Superior temporal gyrus (tissue), 1 donor: ENCODE data around the gene OR1C1.
"Not testable (repeated sequence)": the region's sequence is repeated elsewhere in the genome, so short reads cannot be mapped to it uniquely, and the experiment has no call there.

ENCODE experiments used
- DNase-seq: peaks from one replicate; pipeline ENCODE4 v3.0.0-alpha.2; 2016; ENCODE audit errors: extremely low spot score

Gene OR1C1, protein sequence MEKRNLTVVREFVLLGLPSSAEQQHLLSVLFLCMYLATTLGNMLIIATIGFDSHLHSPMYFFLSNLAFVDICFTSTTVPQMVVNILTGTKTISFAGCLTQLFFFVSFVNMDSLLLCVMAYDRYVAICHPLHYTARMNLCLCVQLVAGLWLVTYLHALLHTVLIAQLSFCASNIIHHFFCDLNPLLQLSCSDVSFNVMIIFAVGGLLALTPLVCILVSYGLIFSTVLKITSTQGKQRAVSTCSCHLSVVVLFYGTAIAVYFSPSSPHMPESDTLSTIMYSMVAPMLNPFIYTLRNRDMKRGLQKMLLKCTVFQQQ

DNA sequence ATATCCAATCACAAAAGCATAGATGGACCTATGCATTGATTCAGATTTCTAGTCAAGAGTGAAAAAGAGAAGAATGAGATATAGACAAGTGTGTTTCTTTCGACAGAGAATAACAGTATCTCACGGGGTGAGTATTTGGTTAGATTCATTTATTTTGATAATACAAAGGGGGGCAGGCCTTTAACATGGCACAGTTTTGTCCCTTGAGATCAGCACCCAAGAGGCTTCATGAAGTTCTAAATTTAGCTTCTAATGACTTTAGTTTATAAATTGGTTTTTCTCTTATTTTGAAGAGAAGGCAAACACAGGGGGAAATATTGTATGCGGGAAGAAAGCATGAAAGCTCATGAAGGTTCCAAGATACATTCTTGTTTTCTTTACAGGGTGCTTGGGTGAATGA is at the start of gene OR1C1:
Gene OR1C1, minus strand, starts transcription at position 101 of the 400 bp plus-strand sequence. CDS start 2,150 bp downstream, outside the sequence.
- no peak for DNase-seq

DNA sequence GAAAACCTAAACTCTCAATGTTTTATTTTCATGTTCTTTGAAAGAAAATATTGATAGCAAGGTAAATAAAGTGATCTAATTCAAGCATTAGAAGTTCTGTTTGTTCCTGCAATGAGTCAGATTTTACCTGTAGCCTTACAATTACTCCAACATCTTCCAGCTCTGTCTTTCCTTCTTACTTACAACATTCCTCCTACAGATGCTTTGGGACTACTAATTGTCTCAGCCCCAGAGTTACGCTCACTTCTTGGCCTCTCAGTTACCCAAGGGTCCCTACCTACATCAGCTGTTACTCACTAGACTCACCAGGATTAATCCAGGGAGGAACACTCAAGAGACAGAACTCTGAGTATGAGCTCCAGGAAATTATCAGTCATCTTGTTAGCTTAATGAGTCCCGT is 37.2 kb upstream of the OR1C1 start:
- no peak for DNase-seq

DNA sequence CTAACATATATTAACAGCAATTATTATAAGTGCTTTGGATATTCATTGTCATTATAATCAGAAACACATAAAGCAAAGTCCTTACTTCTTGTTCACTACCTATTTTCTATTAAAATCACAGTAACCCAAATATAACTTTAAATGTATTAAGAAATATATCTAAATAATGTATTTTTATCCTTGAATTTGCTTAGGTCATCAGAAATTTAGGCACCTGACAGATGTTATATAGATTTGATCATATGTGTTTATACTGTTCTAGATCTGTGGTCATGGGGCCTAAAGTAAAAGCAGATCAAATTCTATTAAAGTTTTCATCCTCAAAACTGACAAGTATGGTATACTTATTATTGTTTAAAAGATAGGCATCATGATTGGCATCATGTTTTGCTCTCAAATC is 9.2 kb upstream of the OR1C1 start:
- no peak for DNase-seq

DNA sequence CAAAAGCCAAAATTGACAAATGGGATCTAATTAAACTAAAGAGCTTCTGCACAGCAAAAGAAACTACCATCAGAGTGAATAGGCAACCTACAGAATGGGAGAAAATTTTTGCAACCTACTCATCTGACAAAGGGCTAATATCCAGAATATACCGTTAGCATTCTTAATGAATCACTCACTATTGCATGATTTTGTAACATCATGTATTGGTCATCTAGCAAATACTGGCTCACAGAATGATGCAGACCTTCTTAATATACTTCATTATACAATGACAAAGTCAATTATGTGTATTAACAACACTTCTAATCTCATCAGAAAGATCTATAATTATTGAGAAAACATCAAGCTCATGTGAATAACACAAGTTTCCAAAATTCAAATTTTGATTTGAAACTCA is 6.0 kb downstream of the OR1C1 start:
- not testable (repeated sequence) for DNase-seq

DNA sequence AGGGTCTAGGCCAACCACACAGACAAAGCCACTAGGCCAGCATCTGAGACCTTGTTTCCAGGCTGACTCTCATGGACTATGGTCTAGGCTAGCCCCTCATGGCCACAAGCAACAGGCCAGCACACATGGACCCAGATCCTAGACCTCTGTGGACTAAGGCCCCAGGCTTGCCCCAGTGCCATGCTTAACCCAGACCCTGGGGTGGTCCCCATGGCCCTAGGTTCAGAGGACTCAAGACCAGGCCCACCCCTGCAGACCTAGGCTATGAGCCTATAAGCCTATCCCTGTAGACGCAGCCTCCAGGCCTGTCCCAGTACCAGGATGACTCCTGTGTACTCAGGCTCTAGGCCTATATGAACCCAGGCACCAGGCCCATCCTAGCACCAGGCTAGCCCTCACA is 10.5 kb downstream of the OR1C1 start:
- DNase-seq, result no peak

DNA sequence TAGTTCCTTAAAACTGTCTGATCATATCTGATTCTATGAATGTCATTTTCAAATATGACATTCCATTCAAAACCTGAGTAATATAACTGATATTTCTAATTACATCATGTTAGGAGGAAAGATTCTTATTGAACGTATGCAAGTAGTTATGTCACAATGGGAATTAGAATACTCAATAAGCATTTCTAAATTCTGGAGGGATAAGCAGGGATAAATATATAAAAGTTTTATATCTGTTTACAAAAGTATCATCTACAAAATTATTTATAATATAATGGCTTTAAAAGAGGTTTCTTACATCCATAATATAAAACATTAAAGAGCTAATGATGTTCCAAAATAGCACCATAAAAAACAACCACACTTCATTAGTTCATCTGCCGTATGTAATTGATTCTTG is 12.3 kb downstream of the OR1C1 start, which contains the start of gene OR14A2:
Gene OR14A2, minus strand, starts transcription at position 101 of the 400 bp plus-strand sequence.
- no peak for DNase-seq

DNA sequence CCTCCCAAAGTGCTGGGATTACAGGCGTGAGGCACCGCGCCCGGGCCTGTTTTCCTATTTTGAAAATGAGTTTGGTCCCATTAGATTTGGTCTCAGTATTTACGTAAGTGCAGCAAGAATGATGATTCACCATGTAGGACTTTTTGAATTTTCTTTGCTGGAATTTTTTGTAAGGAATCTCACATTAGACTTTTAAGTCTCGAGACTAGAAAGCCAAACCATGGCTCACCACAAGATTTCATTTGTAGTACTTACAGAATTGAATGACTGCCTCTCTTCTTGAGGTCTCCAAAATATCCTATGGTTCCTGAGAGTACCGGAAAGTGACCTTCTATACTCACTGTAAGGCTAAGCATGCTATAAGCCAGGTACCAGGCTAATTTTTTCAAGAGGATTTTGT is 12.7 kb downstream of the OR1C1 start:
- DNase-seq, result no peak

DNA sequence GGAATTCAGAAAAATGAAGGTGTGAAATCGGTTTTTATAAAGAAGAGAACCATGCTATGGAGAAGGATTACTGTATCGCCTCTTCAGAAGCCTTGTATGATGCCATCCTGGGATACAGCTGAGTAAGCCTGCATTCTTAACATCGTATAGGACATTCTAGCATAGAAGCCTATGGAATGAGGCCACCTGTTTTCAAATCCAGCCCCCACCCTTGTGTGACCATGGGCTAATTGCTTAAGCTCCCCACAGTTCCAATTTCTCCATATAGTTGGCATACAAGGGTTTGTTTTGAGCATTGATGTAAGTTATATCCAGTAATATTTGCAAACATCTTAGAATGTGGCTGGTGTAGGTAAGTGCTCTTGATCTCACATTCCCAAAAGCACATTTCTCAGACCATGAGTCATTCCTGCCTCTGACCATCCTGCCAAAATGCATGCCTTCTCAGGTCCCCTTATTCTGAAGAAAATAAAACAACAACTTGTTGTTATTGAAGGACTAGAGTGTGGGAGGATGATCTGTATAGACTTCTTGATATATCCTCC is 13.9 kb downstream of the OR1C1 start:
- DNase-seq, result no peak

DNA sequence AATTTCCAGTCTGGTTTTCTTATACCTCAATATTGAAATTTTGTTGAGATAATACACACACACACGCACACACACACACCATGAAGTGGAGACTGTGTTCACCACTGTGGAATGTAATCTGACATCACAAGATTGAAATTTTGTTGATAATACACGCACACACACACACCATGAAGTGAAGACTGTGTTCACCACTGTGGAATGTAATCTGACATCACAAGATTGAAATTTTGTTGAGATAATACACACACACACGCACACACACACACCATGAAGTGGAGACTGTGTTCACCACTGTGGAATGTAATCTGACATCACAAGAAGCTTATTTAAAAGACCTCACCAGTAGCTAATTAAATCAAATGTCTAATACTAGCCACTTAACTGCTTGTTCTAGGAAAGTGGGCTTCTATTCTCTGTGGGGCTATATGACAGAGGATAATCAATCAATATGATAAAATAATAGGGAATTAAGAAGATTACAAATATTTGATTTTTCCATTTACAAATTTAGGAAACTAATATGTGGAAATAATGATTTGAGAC is 18.1 kb downstream of the OR1C1 start:
- not testable (repeated sequence) for DNase-seq

DNA sequence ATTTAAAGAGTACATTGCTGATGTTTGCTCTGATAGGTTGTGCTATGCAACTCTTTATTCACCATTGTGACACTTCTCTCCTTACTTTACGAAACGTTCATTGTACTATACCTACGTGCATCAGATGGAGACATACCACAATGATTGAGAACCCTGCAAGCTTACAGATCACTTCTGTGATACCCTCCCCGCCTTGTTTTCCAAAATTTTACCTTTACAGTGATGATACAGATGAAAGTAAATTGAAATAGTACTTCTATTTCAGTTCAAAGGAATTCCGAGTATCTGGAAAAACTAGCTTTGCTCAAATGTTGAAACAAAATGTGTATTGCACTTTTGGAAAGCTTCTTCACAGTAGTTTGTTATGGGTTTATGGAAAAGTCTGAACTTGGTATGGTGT is 18.6 kb downstream of the OR1C1 start:
- DNase-seq, result no peak

DNA sequence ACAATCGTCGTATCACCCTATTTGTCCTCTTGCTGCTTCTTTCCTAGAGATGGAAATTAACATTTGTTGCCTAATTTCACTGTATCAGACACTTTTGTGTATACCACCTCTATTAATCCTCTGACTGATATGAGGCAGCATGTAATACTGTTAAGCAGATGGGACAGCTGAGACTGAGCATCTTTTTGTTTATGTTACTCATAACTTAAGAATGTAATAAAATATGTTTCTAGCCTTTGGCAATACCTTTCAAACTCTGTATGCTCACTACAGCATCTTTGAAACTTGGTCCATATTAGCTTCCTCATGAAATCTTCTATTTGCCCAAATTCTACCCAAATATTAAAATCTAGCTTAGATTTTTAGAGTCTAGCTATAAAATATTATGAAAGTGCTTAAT is 19.6 kb downstream of the OR1C1 start:
- DNase-seq, result no peak

DNA sequence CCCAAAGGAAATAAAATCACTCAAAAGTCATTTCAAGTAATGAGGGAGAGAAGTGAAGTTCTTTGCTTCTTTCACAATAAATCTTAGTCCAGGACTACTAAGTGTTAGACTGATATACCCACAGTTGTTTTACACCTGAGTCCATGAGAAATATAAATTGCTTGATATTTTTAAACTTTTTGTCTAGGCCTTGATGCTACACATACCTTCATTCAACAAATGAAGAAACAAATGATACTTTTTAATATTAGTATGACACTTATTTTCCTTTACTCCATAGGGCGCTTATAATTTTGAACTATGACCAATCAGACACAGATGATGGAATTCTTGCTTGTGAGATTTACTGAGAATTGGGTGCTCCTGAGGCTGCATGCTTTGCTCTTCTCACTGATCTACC is 22.0 kb downstream of the OR1C1 start, which contains the start of gene OR14K1:
Gene OR14K1, plus strand, starts transcription at position 301 of the 400 bp plus-strand sequence. Its CDS starts 0 bp downstream, at position 301.
- no peak for DNase-seq

DNA sequence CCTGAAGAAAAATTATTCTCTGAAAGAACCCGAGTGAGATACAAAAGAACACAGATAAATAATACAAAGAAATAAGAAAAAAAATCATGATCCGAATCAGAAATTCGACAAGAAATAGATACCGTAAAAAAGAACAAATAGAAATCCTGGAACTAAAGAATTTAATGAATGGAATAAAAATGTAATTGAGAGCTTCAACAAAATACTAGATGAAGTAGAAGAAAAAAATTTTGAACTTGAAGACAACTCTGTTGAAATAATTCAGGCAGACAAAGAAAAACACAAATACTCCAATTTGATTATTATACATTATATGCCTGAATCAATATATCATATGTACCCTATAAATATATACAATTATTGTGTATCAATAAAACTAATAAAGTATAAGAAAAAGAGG is 39.1 kb downstream of the OR1C1 start:
- DNase-seq, result no peak

DNA sequence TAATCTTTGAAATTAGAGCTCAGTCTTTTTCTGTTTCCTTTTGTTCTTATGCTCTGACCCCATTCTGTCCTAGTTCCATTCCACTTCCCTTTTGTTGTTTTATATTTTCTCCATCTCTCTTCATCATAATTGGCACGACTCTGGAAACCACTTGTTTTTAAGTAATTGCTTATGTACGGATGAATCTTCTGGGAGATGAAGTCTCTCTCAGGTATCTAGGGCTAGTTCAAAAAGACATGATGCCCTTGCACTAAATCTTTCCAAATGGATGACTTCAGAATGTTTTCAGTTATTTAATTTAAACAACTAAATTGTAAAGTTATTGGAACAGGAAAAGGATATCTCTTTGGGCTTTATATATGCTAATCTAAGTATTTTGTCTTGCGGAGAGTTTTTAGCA is 43.8 kb downstream of the OR1C1 start, which contains the start of gene OR6F1:
Gene OR6F1, minus strand, starts transcription at position 101 of the 400 bp plus-strand sequence. CDS start 3,891 bp downstream, outside the sequence.
- no peak for DNase-seq

DNA sequence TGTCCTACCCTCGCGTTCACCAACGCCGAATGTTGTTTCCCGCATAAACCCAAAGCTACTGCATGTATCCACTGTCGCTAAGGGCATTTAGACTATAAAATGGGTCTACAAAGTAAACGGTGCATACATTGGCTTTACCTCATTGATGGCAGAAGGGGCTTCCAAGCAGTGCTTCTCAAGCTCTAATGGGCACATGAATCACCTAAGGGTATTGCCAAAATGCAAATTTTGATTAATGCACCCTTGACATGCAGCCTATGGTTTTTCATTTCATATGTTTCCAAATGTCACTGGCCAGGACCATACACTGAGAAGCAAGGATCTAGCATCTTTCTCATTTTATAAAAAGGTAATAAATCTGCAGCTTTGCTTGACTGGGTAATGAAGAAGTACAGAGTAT is 46.6 kb downstream of the OR1C1 start:
- no peak for DNase-seq

DNA sequence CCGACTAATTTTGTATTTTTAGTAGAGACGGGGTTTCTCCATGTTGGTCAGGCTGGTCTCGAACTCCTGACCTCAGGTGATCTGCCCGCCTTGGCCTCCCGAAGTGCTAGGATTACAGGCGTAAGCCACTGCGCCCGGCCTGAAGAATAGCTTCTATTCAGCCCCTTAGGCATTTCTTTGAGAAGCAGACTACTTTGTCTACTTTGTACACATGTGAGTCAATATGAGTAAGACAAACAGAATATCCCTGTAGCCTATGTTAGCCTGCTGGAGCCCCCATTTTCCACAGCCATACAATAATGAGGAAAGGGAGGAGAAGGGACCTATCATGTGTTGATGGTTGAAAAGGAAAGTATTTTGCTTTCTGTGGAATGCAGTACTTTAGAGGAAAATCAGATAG is 49.7 kb downstream of the OR1C1 start:
- not testable (repeated sequence) for DNase-seq
